CD4-positive, alpha-beta T cell (primary cell): Measurements from ENCODE around the gene FIG4. TPM values are rescaled to one million over a fixed set of nuclear protein-coding genes. Genes with fewer than 3 reads are reported as not detected.

ENCODE experiments used
- ATAC-seq: fragments of 200-7000 bp; cut with Tn5 transposase; one replicate; pipeline ENCODE4 v1.10.0; 2022; ENCODE audit warnings: mild to moderate bottlenecking; ENCODE audit not compliant: poor library complexity
- CTCF ChIA-PET: fragments of 350-600 bp; sonication (Branson Sonifier 250); formaldehyde crosslinking; loops from one replicate; lab custom pipeline; 2021; ENCODE audit warnings: antibody characterized with exemption, inconsistent platforms; lab: Charles Lee
- POLR2A ChIA-PET: fragments of 350-600 bp; sonication (Branson Sonifier 250); formaldehyde crosslinking; loops from one replicate; lab custom pipeline; 2021; ENCODE audit warnings: antibody characterized with exemption, inconsistent platforms; lab: Charles Lee
- DNase-seq, 14 experiments: peaks; one replicate each; pipeline ENCODE4 v3.0.0-alpha.2; 2013 to 2020; ENCODE audit warnings: mixed read lengths in 2 of 14
- H3K27ac ChIP-seq, 2 donors: one replicate each; pipeline versions ENCODE4 v1.5.1 to v1.7.0; 2013; ENCODE audit warnings: low read length in 2 of 2, low read depth in 1 of 2, mild to moderate bottlenecking in 1 of 2
- H3K27me3 ChIP-seq, 2 experiments: 1 replicate in 1 of 2; 2 replicates in 1 of 2; pipeline versions ENCODE4 v1.6.1 to v1.7.0; 2013; ENCODE audit warnings: low read length in 2 of 2, control low read depth in 1 of 2, mild to moderate bottlenecking in 1 of 2, moderate library complexity in 1 of 2; ENCODE audit not compliant: insufficient read depth in 2 of 2, control insufficient read depth in 1 of 2
- H3K36me3 ChIP-seq: one replicate; pipeline ENCODE4 v1.6.1; 2013; ENCODE audit warnings: low read length, control low read depth; ENCODE audit not compliant: insufficient read depth
- H3K4me1 ChIP-seq: one replicate; pipeline ENCODE4 v1.6.1; 2013; ENCODE audit warnings: low read length, control low read depth; ENCODE audit not compliant: insufficient read depth
- H3K4me3 ChIP-seq: one replicate; pipeline ENCODE4 v1.5.1; 2013; ENCODE audit warnings: mild to moderate bottlenecking, low read length, moderate library complexity
- H3K9me3 ChIP-seq, 2 experiments: 1 replicate in 1 of 2; 2 replicates in 1 of 2; pipeline versions ENCODE4 v1.6.1 to v1.7.0; 2013; ENCODE audit warnings: low read length in 2 of 2, mild to moderate bottlenecking in 2 of 2, control low read depth in 1 of 2, moderate library complexity in 1 of 2; ENCODE audit not compliant: control insufficient read depth in 1 of 2, insufficient read depth in 1 of 2
- H3K27ac Mint-ChIP-seq: one replicate; pipeline ENCODE4 v1.8.0; 2020; ENCODE audit warnings: mixed read lengths
- H3K27me3 Mint-ChIP-seq: one replicate; pipeline ENCODE4 v1.8.0; 2021; ENCODE audit warnings: mixed read lengths
- H3K36me3 Mint-ChIP-seq: one replicate; pipeline ENCODE4 v1.8.0; 2021; ENCODE audit warnings: low read depth, mixed read lengths
- H3K4me1 Mint-ChIP-seq: one replicate; pipeline ENCODE4 v1.8.0; 2021; ENCODE audit warnings: low read depth, mixed read lengths
- H3K4me3 Mint-ChIP-seq: one replicate; pipeline ENCODE4 v1.8.0; 2020; ENCODE audit warnings: mild to moderate bottlenecking, mixed read lengths
- H3K9me3 Mint-ChIP-seq: one replicate; pipeline ENCODE4 v1.8.0; 2020; ENCODE audit warnings: mixed read lengths
- CTCF ChIP-seq: fragments of 200-600 bp; IDR thresholded peaks from one replicate; pipeline ENCODE4 v1.8.0; 2022; ENCODE audit warnings: antibody characterized with exemption, mild to moderate bottlenecking
- intact Hi-C, 2 experiments: fragments of 100-400 bp; cut with DNase I in 1 of 2; cut with micrococcal nuclease in 1 of 2; formaldehyde crosslinking; loops; one replicate each; pipeline versions ENCODE4 v1.15.1 to v1.9.0; 2023 to 2025; cut with DNase I, micrococcal nuclease
- total RNA-seq, 174 experiments: library from RNA in 2 of 174; stranded (reverse) in 2 of 174; gene quantifications; one replicate each; pipeline ENCODE4 v1.2.3 and lab custom pipeline; 2021 to 2026

FIG4 gene
- total RNA-seq, 2 experiments from 2014 or later: 3.3 to 4.0 TPM

GRCh38 chr6:109747221-109747620 lies 56.1 kb downstream of the FIG4 start:
- intact Hi-C loops: no loop called here
- no peak for TF ChIP-seq CTCF
- no peak for ATAC-seq
- H3K27ac Mint-ChIP-seq: no peak overlapping the region
- ChIA-PET POLR2A (no interaction called here), CTCF (no interaction called here)
- no peaks in the 10 kb centered on the region for H3K4me1 ChIP-seq
- H3K36me3 Mint-ChIP-seq: peaks cover 39% of the 10 kb centered on the region
- no peak overlapping the region for H3K27ac ChIP-seq
- H3K9me3 ChIP-seq: no peaks in the 10 kb centered on the region
- DNase-seq: no peak
- no peaks in the 10 kb centered on the region for H3K4me1 Mint-ChIP-seq
- H3K36me3 ChIP-seq: peaks cover 15% of the 10 kb centered on the region
- H3K4me3 Mint-ChIP-seq: no peak overlapping the region
- H3K4me3 ChIP-seq: no peak overlapping the region
- H3K27me3 Mint-ChIP-seq: no peaks in the 10 kb centered on the region
- H3K9me3 Mint-ChIP-seq: no peaks in the 10 kb centered on the region
- no peaks in the 10 kb centered on the region for H3K27me3 ChIP-seq

GRCh38 chr6:109759098-109759955 lies 68.2 kb downstream of the FIG4 start:
- intact Hi-C loops: no loop called here
- POLR2A ChIA-PET: interaction anchor here (0.5 kb wide), 1 partner anchor 581 kb away, joined by 3 read pairs; no protein-coding TSS in a partner anchor
- Histone ChIP-seq H3K36me3 (peaks cover 11% of the 10 kb centered on the region), H3K9me3 (no peaks in the 10 kb centered on the region), H3K27ac (no peak overlapping the region), H3K4me3 (no peak overlapping the region), H3K4me1 (peaks cover 5% of the 10 kb centered on the region), H3K27me3 (no peaks in the 10 kb centered on the region)
- Mint-ChIP-seq H3K27ac (no peak overlapping the region), H3K27me3 (no peaks in the 10 kb centered on the region), H3K9me3 (peaks cover 3% of the 10 kb centered on the region), H3K4me1 (peaks cover 18% of the 10 kb centered on the region), H3K4me3 (no peak overlapping the region), H3K36me3 (peaks cover 85% of the 10 kb centered on the region)
- no peak for DNase-seq
- no peak for ATAC-seq
- CTCF ChIA-PET: no interaction called here
- TF ChIP-seq CTCF: no peak

DNA sequence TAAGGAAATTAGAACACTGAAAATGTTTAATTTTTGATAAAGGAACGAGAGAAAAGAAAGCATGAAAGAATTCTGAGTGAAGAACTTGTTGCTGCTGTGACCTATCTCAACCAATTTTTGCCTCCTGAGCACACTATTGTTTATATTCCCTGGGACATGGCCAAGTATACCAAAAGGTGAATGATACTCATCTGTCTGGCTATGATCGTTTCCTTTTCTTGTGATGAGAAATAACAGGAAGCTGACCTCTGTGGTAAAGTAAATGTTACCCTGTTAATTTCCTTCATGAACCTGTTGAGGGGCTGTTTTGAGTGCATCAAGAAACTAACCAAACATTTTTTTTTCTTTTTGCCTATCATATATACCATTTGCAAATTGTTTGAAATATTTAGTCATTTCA lies 69.1 kb downstream of the FIG4 start:
- Histone ChIP-seq H3K27me3 (no peaks in the 10 kb centered on the region), H3K27ac (no peak overlapping the region), H3K9me3 (no peaks in the 10 kb centered on the region), H3K4me3 (no peak overlapping the region), H3K36me3 (peaks cover 11% of the 10 kb centered on the region), H3K4me1 (peaks cover 5% of the 10 kb centered on the region)
- intact Hi-C loops: no loop called here
- DNase-seq (no peak), ATAC-seq (no peak)
- Mint-ChIP-seq H3K36me3 (peaks cover 84% of the 10 kb centered on the region), H3K27ac (peak overlapping the region; percentile 1), H3K4me3 (no peak overlapping the region), H3K9me3 (peaks cover 3% of the 10 kb centered on the region), H3K4me1 (peaks cover 18% of the 10 kb centered on the region), H3K27me3 (no peaks in the 10 kb centered on the region)
- POLR2A ChIA-PET: interaction anchor here (0.5 kb wide), 1 partner anchor 582 kb away, joined by 3 read pairs; no protein-coding TSS in a partner anchor
- no peak for TF ChIP-seq CTCF
- CTCF ChIA-PET: no interaction called here
